Panc1 (cell line): Measurements from ENCODE around the gene MACROD2. TPM values are rescaled to one million over a fixed set of nuclear protein-coding genes. Genes with fewer than 3 reads are reported as not detected.

Experiments used
- ATAC-seq: fragments of 200-7000 bp; cut with Tn5 transposase; 2 replicates; pipeline ENCODE4 v1.9.1; 2020; ENCODE audit warnings: mild to moderate bottlenecking, moderate library complexity
- BruUV-seq: library from RNA; stranded (reverse); fragments of 400-500 nt; replicated peaks from 2 replicates; lab custom pipeline; 2021; lab: Mats Ljungman, UMichigan
- CTCF ChIA-PET: fragments of 300-600 bp; sonication (Branson Sonifier 250); formaldehyde crosslinking; loops from one replicate; lab custom pipeline; 2022; ENCODE audit warnings: antibody characterized with exemption; lab: Charles Lee
- POLR2A ChIA-PET: fragments of 300-600 bp; sonication (Branson Sonifier 250); formaldehyde crosslinking; loops from one replicate; lab custom pipeline; 2022; ENCODE audit warnings: antibody characterized with exemption; lab: Charles Lee
- DNase-seq: peaks from one replicate; pipeline ENCODE4 v3.0.0-alpha.2; 2010; ENCODE audit warnings: low read depth, low spot score
- H3K27ac ChIP-seq: 2 replicates; pipeline ENCODE4 v1.5.1; 2011; ENCODE audit warnings: mild to moderate bottlenecking, low read length, inconsistent platforms
- H3K27me3 ChIP-seq: fragments of 200-500 bp; sonication (Bioruptor generic); 2 replicates; pipeline ENCODE4 v1.6.0; 2014; ENCODE audit warnings: low read length, inconsistent platforms; ENCODE audit not compliant: control insufficient read depth, insufficient read depth
- H3K36me3 ChIP-seq: fragments of 200-500 bp; sonication (Bioruptor generic); 2 replicates; pipeline ENCODE4 v1.5.1; 2014; ENCODE audit warnings: inconsistent platforms, mild to moderate bottlenecking, low read length, moderate library complexity; ENCODE audit not compliant: control insufficient read depth, insufficient read depth
- H3K4me1 ChIP-seq: 2 replicates; pipeline ENCODE4 v1.5.1; 2011; ENCODE audit warnings: inconsistent platforms, mild to moderate bottlenecking, low read length, moderate library complexity; ENCODE audit not compliant: control insufficient read depth, insufficient read depth
- H3K4me3 ChIP-seq, 2 experiments: 2 replicates each; pipeline ENCODE4 v1.5.1; 2011 to 2012; ENCODE audit warnings: low read depth in 2 of 2, low read length in 2 of 2, mild to moderate bottlenecking in 2 of 2, inconsistent platforms in 1 of 2, moderate library complexity in 1 of 2
- H3K9me3 ChIP-seq: fragments of 200-500 bp; sonication (Bioruptor generic); 2 replicates; pipeline ENCODE4 v1.5.1; 2014; ENCODE audit warnings: low read depth, mild to moderate bottlenecking, inconsistent platforms, low read length, moderate library complexity; ENCODE audit not compliant: control insufficient read depth, insufficient read depth
- CTCF ChIP-seq: fragments of 450-650 bp; IDR thresholded peaks from 2 replicates; pipeline ENCODE4 v1.5.1; 2017; ENCODE audit warnings: mild to moderate bottlenecking
- POLR2AphosphoS5 ChIP-seq: IDR thresholded peaks from 2 replicates; pipeline ENCODE4 v1.6.1; 2012; ENCODE audit warnings: mild to moderate bottlenecking, low read depth, low read length, moderate library complexity
- REST ChIP-seq, 2 experiments: IDR thresholded peaks; 2 replicates each; pipeline ENCODE4 v1.6.1; 2011 to 2012; ENCODE audit warnings: low read depth in 2 of 2, control low read depth in 1 of 2, low read length in 1 of 2, mild to moderate bottlenecking in 1 of 2, moderate library complexity in 1 of 2; ENCODE audit not compliant: insufficient read depth in 1 of 2
- SIN3A ChIP-seq: IDR thresholded peaks from 2 replicates; pipeline ENCODE4 v1.6.1; 2012; ENCODE audit warnings: low read depth, mild to moderate bottlenecking, low read length, moderate library complexity, borderline replicate concordance; ENCODE audit not compliant: insufficient read depth
- TCF7L2 ChIP-seq: IDR thresholded peaks from 2 replicates; pipeline ENCODE4 v1.6.1; 2011; ENCODE audit warnings: mild to moderate bottlenecking, low read depth, low read length, inconsistent platforms
- in situ Hi-C: cut with HindIII; loops from 2 replicates; pipeline ENCODE4 v1.10.0; 2016; ENCODE audit warnings: low sequenced_read_pairs, low pct_unique_long_range_greater_than_20kb
- intact Hi-C: fragments of 100-400 bp; cut with micrococcal nuclease; formaldehyde crosslinking; loops from one replicate; pipeline ENCODE4 v1.10.0; 2022; ENCODE audit not compliant: unreplicated experiment
- total RNA-seq: library from RNA; stranded (reverse); gene quantifications from one replicate; pipeline ENCODE4 v1.2.1, GENCODE V29; 2021; ENCODE audit not compliant: unreplicated experiment

MACROD2 gene
- total RNA-seq, 1 experiment from 2014 or later: 1.2 TPM

- TF ChIP-seq CTCF (no peak), SIN3A (no peak), POLR2AphosphoS5 (no peak), REST (IDR thresholded peaks at IDR 0.05; ENCODE audit: insufficient read depth in 1 of 2, low read depth in 2 of 2, low read length in 1 of 2) (no peak), TCF7L2 (no peak)
- DNase-seq (no peak), ATAC-seq (no peak)
- H3K27me3 ChIP-seq: no peaks in the 10 kb centered on the region
- H3K27ac ChIP-seq: no peak overlapping the region
- CTCF ChIA-PET: no interaction called here
- POLR2A ChIA-PET: no interaction called here
- no peaks in the 10 kb centered on the region for H3K9me3 ChIP-seq
- intact Hi-C loops: no loop called here
- H3K4me1 ChIP-seq: no peaks in the 10 kb centered on the region
- no peaks in the 10 kb centered on the region for H3K36me3 ChIP-seq
- BruUV-seq: no TSS peak
- in situ Hi-C loops: no loop called here
- no peak overlapping the region for H3K4me3 ChIP-seq
These were observed 871.7 kb downstream of the MACROD2 start for GRCh38 chr20:14866841-14867514.

- intact Hi-C loops: no loop called here
These were observed 882.1 kb downstream of the MACROD2 start for GRCh38 chr20:14877301-14878028.

More at GRCh38 chr20:14877301-14878028, 882.1 kb downstream of the MACROD2 start:
- BruUV-seq: no TSS peak
- TF ChIP-seq TCF7L2: no peak
- TF ChIP-seq REST (IDR thresholded peaks at IDR 0.05; ENCODE audit: insufficient read depth in 1 of 2, low read depth in 2 of 2, low read length in 1 of 2): no peak
- TF ChIP-seq POLR2AphosphoS5: no peak
- TF ChIP-seq CTCF: no peak
- no peak for TF ChIP-seq SIN3A
- POLR2A ChIA-PET: no interaction called here
- no peaks in the 10 kb centered on the region for H3K9me3 ChIP-seq
- no peaks in the 10 kb centered on the region for H3K36me3 ChIP-seq
- H3K27ac ChIP-seq: no peak overlapping the region
- ATAC-seq: no peak
- in situ Hi-C loops: no loop called here
- H3K4me3 ChIP-seq: no peak overlapping the region
- no peaks in the 10 kb centered on the region for H3K4me1 ChIP-seq
- DNase-seq: no peak
- no peaks in the 10 kb centered on the region for H3K27me3 ChIP-seq
- CTCF ChIA-PET: no interaction called here
